Activated gamma-delta T cell treated with Interleukin-2 at 50 U/mL for 16 hours (primary cell): Measurements from ENCODE around the gene NISCH.

ENCODE experiments used
- DNase-seq: peaks from one replicate; pipeline ENCODE4 v3.0.0-alpha.2; 2020

The NISCH gene

DNA sequence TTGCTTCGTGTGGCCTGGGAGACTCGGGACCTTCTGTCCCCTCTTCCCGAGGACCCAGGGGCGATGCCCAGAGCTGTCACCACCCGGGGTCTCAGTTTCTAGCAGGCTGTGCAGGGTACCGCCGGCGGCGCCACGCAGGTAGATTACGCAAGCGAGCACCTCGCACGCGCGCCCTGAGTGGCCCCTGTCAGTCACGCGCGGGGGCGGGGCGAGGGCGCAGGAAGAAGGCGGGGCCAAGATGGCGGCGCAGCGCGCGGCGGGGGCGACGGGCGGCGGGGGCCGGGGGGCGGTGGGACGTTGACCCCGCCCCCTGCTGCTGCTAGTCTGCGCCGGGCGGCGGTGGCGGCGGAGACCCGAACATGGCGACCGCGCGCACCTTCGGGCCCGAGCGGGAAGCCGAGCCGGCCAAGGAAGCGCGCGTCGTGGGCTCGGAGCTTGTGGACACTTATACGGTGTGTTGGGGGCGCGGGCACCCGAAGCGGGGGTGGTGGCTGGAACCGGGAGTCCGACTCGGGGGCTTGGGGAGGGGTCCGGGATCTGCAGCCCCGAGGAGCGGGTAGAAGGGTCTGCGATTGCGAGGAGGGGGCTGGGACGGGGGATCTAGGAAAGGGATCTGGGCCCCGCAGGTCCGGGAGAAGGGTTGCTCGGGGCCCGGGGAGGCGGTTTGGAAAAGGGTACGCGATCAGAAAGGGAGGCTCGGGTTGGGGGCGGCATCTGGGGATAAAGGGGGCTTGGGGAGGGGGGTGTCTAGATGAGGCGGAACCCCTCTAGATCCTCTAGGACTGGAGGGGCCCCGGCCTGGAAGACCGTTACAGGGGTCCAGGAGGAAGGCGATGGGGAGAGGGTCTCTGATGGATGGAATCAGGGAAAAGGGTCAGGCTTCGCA, at the start of gene NISCH:
Gene NISCH (plus strand): TSS at position 322 of the 886 bp plus-strand sequence. CDS start 38 bp downstream, at position 360.
- DNase-seq = peak; percentile 97

DNA sequence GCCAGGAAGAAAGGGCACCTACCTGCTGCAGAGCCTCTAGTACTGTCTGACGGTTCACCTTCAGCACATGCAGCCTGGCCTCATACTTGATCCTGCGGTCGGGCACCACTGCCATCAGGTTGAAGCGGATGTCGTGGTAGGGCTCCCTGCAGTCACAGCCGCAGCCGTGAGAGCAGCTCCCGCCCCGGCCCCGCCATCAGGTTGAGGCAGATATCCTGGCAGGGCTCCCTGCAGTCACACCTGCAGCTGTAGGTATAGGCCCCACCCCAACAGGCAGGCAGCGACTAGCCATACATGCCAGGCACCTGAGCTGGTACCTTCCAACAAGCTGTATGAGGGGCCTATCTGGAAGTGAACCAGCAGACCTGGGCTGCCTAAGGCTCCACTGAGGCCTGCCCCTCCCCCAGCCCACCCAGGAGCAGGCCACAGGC, 49.2 kb upstream of the NISCH start:
- no peak for DNase-seq

DNA sequence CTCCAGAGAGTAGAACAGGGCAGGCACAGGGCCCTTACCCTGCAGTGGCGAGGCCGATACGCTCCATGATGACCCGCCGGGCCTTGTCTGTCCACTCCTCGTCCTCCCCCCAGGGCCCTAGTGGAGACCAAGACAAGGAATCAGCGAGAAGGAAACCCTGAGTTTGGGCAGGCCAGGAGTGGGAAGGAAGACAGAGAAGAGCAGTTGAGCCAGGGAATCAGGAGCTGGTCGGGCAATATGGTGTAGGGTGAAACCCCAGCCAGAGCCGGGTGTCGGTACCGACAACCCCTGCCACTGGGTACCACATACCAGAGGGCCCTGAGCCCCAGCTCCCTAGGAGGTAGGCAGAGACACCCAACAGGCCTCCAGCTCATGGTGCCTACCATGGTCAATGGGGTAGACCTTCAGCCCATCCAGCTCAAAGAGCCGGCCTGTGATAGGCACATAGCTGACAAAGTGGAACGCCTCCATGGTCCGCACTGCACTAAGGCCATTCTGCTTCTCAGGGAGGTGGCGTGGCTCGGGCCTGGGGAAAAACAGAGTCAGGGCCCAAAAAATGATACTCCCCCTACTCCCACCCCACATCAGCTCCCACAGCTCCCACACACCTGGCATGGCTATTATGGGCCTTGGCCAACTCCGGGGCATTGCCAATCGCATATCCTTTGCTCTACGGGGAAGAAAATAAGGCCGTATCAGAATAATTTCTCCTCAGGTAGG, 48.5 kb upstream of the NISCH start:
- DNase-seq = no peak

- no peak for DNase-seq
Measured at GRCh38 chr3:52407779-52408178, 47.6 kb upstream of the NISCH start.

DNA sequence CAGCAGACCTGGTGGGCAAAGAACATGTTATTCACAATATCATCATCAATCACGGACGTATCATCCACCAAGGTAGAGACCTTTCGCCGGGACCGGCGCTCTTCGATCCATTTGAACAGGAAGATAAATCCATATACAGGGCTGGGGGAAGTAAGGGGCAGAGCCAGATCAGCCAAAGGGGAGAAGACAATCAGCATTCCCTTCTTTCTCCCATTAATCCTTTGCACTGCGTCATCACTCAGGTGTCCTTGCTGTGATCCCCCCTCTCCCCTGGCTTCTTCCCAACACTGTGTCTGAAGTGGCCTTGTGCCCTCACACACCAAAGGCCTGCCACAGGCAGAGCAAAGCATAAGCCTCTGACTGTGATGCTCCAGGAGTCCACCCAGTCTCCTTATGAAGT, 46.9 kb upstream of the NISCH start:
- DNase-seq = no peak

DNA sequence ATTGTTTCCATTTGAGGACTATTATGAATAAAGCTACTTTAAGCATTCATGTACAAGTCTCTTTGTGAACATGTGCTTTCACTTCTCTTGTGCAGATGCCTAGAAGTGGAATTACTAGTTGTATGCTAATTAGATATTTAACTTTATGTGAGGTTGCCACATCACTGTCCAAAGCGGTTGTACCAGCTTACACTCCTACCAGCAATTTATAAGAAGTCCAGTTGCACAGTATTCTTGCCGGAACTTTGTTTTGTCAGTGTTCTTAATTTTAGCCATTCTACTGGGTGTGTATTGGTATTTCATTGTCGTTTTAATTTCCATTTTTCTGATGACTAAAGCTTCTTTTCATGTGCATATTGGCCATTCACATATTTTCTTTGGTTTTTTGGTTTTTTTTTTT, 39.6 kb upstream of the NISCH start:
- DNase-seq = no peak

DNA sequence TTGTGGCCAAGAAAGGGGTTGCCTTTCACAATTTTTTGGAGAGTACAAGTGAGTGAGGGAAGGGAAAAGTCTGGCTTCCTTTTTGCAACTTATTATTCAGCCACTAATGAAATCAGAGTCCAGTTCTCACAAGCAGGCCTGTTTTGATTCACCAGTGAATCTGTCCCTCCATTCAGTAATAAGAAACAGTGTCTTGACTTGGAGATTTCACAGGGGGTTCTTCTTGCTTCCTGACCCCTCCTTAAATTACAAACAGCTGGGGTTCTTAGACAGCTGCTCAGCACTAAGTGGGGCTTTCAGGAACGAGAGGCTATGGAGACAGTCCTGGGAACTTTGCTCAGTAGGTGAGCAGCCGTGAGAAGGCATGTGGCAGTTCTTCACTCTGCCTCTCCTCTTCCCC, 35.0 kb upstream of the NISCH start:
- DNase-seq = no peak

DNA sequence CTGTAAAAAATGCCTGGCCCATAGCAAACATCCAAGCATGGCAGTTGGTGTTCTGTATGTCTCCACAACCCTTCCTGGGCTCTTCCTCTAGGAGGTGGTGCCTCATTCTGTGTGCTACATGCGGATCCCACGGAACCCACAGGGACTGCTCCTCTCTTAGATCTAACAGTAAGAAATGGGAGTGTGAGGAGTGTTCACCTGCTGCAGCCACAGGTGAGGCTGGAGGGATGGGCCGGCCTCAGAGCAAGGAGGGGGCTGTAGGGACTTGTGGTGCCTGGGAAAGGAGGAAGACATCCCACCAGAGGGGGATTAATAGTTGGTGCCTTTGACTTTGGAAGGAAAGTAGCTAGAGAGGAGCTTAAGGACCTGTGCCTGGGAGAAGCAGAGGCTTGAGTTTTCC, 32.7 kb upstream of the NISCH start:
- DNase-seq = no peak

DNA sequence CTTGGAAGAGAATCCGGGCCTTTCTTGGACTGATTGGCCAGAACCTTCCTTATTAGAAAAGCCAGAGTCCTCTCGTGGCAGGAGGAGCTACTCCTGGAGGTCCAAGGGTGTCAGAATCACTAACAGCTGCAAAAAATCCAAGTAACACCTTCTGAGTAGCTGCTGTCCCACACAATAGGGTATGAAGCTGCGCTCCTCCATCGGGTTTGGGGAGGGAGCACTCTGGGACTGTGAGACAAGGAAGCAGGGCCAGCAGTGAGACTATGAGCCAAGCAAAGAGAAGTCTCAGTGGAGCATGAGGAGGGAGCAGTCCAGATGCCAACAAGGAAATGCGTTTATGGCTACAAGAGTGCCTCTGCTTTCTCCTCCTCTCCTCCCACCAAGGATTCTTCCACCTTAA, 32.2 kb upstream of the NISCH start:
- no peak for DNase-seq

DNA sequence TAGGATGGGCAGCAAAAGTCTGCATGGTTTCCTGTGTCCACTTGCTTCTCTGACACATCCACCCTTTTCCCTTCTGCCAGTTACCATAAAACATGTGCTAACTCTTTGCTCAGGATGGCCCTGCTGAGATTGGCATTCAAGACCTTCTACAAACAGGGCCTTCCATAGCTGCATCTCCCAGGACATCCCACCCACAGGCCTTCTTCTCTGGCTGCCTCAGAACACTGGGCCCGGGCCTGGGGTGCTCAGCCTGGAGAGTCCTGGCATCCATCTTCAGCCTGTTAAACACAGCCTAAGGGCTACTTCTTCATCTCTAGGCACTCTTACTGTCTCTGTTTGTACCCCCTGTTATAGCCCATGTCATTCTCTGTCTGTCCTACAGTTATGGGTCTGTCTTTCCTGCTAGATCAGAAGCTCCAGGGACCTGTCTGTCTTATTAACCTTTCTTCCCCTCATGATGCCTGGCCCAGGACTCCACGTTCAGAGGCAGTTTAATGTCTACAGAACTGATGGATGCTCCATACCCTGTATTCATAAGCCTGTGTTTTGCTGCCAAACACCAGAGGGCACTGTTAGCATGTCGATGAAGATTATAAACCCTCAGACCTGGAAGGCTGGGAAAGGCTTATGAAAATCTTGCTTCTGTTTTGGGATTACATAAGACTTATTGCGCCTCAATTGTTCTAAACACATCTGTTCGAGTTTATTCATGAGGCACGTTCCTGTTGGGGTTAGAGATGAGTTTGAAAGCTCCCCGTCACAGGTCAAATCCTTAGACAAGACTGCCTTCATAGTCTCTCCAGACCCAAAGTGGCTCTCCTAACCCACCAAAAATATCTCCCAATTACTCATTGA, 27.0 kb upstream of the NISCH start:
- DNase-seq = no peak

GRCh38 chr3:52429031-52429430, 26.4 kb upstream of the NISCH start:
- DNase-seq = no peak

- DNase-seq = no peak
Measured at GRCh38 chr3:52429779-52430415, 25.5 kb upstream of the NISCH start.

DNA sequence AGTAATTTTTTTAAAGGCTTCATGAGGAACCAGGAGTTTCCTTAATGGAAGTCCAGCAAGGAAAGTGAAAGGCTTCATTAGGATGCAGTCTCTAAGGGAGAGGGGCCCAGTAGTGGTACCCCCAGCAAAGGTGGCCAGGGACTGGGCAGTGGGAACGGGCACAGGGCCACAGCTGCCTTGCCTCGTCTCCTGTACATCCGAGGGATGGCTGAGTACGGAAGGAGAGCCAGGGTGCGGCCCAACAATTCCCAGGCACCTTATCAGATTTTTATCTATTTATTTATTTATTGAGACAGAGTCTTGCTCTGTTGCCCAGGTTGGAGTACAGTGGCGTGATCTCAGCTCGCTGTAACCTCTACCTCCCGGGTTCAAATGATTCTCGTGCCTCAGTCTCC, 25.0 kb upstream of the NISCH start:
- DNase-seq = no peak

DNA sequence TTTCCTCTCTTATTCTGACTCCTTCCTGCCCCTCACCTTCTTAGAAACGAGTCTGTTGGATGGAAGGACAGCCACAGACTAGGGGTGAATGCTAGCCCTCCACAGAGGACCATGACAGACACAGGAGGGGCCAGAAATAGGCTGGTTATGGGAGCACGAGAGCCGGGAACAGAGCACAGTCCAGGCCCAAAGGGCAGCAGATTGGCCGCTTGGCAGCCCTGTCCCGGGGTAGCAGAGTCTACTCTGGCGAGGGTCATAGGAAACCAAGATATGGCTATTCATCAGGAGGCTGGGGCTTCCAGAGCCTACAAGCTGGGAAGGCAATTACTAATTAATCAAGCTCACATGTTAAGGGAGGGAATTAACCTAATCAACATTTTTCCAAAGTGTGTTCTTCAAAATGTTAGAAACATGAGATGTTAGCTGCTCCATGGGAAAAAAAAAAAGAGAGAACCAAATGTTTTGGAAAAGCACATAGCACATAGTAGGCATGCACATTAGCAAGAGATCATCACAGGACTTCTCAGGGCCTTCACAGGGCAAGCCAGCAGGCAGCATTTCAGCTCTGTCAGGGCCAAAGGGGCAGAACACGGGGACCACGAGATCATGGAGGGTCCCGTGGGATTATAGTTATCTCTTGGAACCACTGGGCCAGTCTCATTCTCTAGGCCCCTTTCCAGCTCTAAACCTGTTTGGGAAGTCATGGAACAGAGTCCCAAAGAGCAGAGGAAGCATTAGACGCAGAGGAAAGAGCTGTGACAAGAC, 23.8 kb upstream of the NISCH start:
- DNase-seq = no peak

GRCh38 chr3:52432225-52432624, 23.2 kb upstream of the NISCH start:
- DNase-seq = no peak

DNA sequence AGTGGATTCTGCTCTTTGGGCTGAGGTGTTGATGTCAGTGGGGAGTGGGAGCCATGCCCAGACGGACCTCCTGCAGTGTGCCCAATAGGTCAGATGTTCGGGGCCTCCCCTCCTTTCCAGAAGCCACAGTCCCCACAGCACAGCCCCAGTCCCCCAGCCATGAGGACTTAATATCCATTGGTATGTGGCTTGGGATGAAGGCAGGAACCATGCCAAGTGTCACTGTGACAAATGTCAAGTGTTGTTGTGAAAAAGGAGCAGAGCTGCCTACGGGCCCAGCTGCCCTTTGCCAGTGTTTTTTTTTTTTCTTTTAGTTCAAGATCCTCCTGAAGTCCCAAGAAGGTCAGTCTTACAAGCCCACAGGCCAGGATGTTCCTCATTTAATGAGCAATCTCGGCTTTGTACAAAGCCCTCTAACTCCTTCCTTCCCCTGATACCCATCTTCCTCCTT, 22.7 kb upstream of the NISCH start:
- DNase-seq = no peak

- DNase-seq = no peak
Measured at GRCh38 chr3:52433328-52433995, 21.9 kb upstream of the NISCH start.

DNA sequence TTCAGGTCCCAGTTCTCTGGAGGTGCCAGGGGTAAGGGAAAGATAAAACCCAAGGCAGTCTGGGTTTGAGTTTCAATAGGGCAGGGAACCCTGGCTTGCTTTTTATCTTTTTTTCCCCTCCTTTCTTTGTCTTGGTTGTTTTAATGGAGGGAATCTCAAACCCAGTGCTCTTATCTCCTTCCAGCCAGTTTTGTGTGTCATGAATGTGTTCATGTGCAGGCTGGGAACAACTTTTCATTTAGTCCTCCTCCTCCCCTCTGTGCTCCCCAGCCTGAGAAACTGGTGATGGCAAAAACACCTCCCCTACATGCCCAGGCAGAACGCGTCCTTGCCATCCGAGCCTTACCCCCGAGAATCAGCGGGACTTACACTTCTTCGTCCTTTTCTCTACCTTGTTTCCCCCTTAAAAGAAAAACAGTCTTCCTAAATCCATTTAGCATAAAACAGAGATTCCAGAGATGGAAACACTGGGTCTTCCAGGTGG, 21.4 kb upstream of the NISCH start:
- DNase-seq = no peak

- DNase-seq = no peak
Measured at GRCh38 chr3:52434491-52435115, 20.8 kb upstream of the NISCH start.

GRCh38 chr3:52435246-52436101, 19.9 kb upstream of the NISCH start:
- no peak for DNase-seq
